Stimulated activated naive CD4-positive, alpha-beta T cell treated with Interleukin-2 at 50 U/mL for 16 hours (primary cell): ENCODE measurements around the gene NRXN2.

Experiments
- DNase-seq: peaks from one replicate; lab custom pipeline; 2025; lab: John Stamatoyannopoulos, UW

NRXN2 gene

GRCh38 chr11:64590763-64591221 is 132.2 kb downstream of the NRXN2 start, which contains the start of gene SLC22A12:
SLC22A12 (plus strand) TSS chr11:64591220; CDS start chr11:64591557, 337 bp downstream.
- DNase-seq: no peak

- DNase-seq: no peak
Measured at GRCh38 chr11:64588701-64589100, 134.3 kb downstream of the NRXN2 start.

- DNase-seq: no peak
Measured at GRCh38 chr11:64586366-64586765, 136.6 kb downstream of the NRXN2 start.

GRCh38 chr11:64585150-64585549 is 137.8 kb downstream of the NRXN2 start:
- no peak for DNase-seq

- DNase-seq: no peak
Measured at GRCh38 chr11:64583296-64584262, 139.4 kb downstream of the NRXN2 start.

- no peak for DNase-seq
Measured at GRCh38 chr11:64582885-64583284, 140.1 kb downstream of the NRXN2 start.

GRCh38 chr11:64581057-64581523 is 141.9 kb downstream of the NRXN2 start:
- no peak for DNase-seq

- DNase-seq: no peak
Measured at GRCh38 chr11:64580412-64580811, 142.6 kb downstream of the NRXN2 start.

GRCh38 chr11:64577202-64577601 is 145.8 kb downstream of the NRXN2 start:
- no peak for DNase-seq

- no peak for DNase-seq
Measured at GRCh38 chr11:64572143-64572542, 150.9 kb downstream of the NRXN2 start.

GRCh38 chr11:64571410-64572091 is 151.4 kb downstream of the NRXN2 start:
- no peak for DNase-seq

- DNase-seq: no peak
Measured at GRCh38 chr11:64571050-64571409, 152.0 kb downstream of the NRXN2 start.

- no peak for DNase-seq
Measured at GRCh38 chr11:64570341-64570740, 152.7 kb downstream of the NRXN2 start.

GRCh38 chr11:64569300-64569970 is 153.6 kb downstream of the NRXN2 start:
- DNase-seq: no peak

GRCh38 chr11:64568584-64569140 is 154.3 kb downstream of the NRXN2 start:
- no peak for DNase-seq

- no peak for DNase-seq
Measured at GRCh38 chr11:64568041-64568571, 154.9 kb downstream of the NRXN2 start.

- no peak for DNase-seq
Measured at GRCh38 chr11:64566915-64567891, 155.8 kb downstream of the NRXN2 start.

GRCh38 chr11:64566042-64566914 is 156.7 kb downstream of the NRXN2 start:
- DNase-seq: peak; percentile 9
